Endothelial cell (in vitro differentiated cells): ENCODE measurements around the gene DCXR. TPM values are rescaled to one million over a fixed set of nuclear protein-coding genes. Genes with fewer than 3 reads are reported as not detected.

Source experiments
- DNase-seq: peaks from one replicate; pipeline ENCODE4 v3.0.0; 2021; ENCODE audit warnings: low spot score
- H3K27ac Mint-ChIP-seq: one replicate; pipeline ENCODE4 v1.8.0; 2021; ENCODE audit warnings: mixed read lengths, inconsistent platforms; ENCODE audit not compliant: unreplicated experiment
- H3K27me3 Mint-ChIP-seq: one replicate; pipeline ENCODE4 v1.8.0; 2021; ENCODE audit warnings: mild to moderate bottlenecking, moderate library complexity, mixed read lengths, inconsistent platforms; ENCODE audit not compliant: unreplicated experiment
- H3K36me3 Mint-ChIP-seq: one replicate; pipeline ENCODE4 v1.8.0; 2021; ENCODE audit warnings: mild to moderate bottlenecking, low read depth, mixed read lengths, inconsistent platforms; ENCODE audit not compliant: unreplicated experiment
- H3K4me1 Mint-ChIP-seq: one replicate; pipeline ENCODE4 v1.8.0; 2021; ENCODE audit warnings: mild to moderate bottlenecking, mixed read lengths, inconsistent platforms; ENCODE audit not compliant: unreplicated experiment
- H3K4me3 Mint-ChIP-seq: one replicate; pipeline ENCODE4 v1.8.0; 2021; ENCODE audit warnings: mild to moderate bottlenecking, mixed read lengths, inconsistent platforms; ENCODE audit not compliant: unreplicated experiment
- H3K9me3 Mint-ChIP-seq: one replicate; pipeline ENCODE4 v1.8.0; 2021; ENCODE audit warnings: mixed read lengths, inconsistent platforms; ENCODE audit not compliant: unreplicated experiment
- long read RNA-seq: library from polyadenylated mRNA; unstranded; transcript quantifications from one replicate; pipeline ENCODE4 v2.0.0, GENCODE V29; 2020; ENCODE audit not compliant: unreplicated experiment
- total RNA-seq: library from RNA; stranded (reverse); fragmentation: NEBNext Ultra II Directional; extraction: Animal tissue kit (Norgen Biotek cat#: 25700); gene quantifications from one replicate; pipeline ENCODE4 v1.2.1, GENCODE V29; 2021; ENCODE audit not compliant: unreplicated experiment
- TF ChIP-seq, protein P1 (sequence below): fragments of 200-600 bp; sonication (generic); IDR thresholded peaks from one replicate; pipeline ENCODE4 v1.5.0; 2021; ENCODE audit warnings: antibody characterized with exemption; ENCODE audit not compliant: unreplicated experiment

The DCXR gene
- total RNA-seq: 30.8 TPM
- long read RNA-seq, transcript DCXR-201 (8 exons, 887 nt): major isoform, 21 of 34 reads
- long read RNA-seq, partial matches to known transcripts: 2 of 34 reads
- long read RNA-seq, other reads (novel, unspliced or antisense): 7 of 34 reads

DNA sequence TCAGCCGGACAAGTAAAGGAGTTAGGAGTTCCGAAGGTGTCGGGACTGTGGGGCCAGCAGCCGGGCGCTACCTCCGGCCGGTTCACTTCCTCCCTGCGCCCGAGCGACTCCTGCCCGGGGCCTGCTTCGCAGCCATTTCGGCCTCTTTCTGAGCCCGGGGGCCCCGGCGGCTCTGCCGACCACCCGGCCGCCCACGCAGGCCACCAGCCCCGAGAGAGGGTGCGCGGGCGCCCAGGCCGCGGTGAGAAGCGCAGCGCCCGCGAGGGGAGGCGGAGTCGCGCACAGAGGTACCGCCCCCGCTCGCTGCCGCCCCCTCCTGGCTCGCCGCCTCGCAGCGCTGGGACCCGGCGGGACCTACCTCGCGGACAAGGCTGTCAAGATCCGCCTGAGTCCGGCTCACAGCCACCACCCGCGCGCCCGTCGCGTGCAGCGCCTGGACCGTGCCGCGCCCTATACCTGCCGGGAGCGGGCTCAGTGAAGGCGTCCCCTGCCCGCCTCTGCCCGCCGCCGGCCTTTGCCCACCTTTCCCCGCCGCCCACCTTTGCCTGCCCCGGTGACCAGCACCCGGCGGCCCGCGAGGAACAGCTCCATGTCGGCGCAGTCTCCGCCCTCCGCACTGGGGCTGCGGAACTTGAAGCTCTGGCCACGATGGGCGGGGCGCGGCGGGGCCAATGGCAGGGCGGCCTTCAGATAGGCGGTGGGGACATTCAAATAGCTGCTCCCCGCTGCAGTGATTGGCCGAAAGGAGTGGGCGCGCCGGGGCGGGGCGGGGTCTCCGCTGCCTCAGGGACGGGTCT lies at the start of gene DCXR:
Gene DCXR (minus strand): TSS at position 606 of the 797 bp plus-strand sequence. CDS start 15 bp downstream, at position 591.
- Mint-ChIP-seq H3K36me3 (peaks cover 6% of the 10 kb centered on the region), H3K4me1 (peaks cover 11% of the 10 kb centered on the region), H3K4me3 (peak within 1 kb of the TSS; percentile 89), H3K27me3 (peaks cover 20% of the 10 kb centered on the region), H3K9me3 (no peaks in the 10 kb centered on the region), H3K27ac (no peak within 1 kb of the TSS)
- TF ChIP-seq, protein P1, sequence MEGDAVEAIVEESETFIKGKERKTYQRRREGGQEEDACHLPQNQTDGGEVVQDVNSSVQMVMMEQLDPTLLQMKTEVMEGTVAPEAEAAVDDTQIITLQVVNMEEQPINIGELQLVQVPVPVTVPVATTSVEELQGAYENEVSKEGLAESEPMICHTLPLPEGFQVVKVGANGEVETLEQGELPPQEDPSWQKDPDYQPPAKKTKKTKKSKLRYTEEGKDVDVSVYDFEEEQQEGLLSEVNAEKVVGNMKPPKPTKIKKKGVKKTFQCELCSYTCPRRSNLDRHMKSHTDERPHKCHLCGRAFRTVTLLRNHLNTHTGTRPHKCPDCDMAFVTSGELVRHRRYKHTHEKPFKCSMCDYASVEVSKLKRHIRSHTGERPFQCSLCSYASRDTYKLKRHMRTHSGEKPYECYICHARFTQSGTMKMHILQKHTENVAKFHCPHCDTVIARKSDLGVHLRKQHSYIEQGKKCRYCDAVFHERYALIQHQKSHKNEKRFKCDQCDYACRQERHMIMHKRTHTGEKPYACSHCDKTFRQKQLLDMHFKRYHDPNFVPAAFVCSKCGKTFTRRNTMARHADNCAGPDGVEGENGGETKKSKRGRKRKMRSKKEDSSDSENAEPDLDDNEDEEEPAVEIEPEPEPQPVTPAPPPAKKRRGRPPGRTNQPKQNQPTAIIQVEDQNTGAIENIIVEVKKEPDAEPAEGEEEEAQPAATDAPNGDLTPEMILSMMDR: peak; percentile 75
- peak; percentile 96 for DNase-seq

DNA sequence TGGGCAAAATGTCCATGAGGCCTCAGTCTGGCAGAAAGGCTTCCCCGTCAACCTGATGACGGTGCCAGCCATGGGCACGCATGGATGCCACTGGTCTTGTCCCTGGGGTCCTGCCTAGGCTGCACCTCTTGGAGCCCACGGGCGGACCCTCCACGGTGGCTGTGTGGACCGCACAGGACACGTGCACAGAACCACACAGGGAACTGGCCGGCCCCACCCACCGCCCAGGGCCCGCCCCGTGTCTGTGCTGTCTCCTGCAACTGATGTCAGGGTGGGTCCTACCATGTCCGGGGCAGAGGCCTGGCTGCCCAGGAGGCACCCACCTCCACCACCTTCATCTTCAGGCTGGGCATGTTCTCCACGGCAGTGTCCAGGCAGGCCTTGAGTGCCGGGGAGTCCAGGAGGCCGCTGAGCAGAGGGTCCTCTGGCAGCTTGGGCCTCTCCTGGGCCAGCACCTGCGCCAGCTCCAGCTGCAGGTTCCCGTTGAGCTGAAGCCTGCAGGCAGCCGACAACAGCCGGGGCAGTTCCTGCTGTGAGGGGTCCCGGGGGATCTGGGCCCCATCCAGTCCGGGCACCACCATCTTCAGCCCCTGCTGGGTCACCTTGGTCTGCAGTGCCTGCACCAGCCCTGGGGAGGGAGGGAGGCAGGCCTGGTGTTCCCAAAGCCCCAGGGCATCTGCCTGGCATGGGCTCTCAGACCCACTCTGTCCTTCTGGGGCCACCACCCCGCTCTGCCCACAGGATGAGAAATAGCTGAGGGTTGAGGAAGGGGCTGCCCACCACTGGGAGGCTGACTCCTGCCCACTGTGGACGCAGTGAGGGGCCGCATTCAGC lies 48.7 kb upstream of the DCXR start:
- no peaks in the 10 kb centered on the region for H3K36me3 Mint-ChIP-seq

DNA sequence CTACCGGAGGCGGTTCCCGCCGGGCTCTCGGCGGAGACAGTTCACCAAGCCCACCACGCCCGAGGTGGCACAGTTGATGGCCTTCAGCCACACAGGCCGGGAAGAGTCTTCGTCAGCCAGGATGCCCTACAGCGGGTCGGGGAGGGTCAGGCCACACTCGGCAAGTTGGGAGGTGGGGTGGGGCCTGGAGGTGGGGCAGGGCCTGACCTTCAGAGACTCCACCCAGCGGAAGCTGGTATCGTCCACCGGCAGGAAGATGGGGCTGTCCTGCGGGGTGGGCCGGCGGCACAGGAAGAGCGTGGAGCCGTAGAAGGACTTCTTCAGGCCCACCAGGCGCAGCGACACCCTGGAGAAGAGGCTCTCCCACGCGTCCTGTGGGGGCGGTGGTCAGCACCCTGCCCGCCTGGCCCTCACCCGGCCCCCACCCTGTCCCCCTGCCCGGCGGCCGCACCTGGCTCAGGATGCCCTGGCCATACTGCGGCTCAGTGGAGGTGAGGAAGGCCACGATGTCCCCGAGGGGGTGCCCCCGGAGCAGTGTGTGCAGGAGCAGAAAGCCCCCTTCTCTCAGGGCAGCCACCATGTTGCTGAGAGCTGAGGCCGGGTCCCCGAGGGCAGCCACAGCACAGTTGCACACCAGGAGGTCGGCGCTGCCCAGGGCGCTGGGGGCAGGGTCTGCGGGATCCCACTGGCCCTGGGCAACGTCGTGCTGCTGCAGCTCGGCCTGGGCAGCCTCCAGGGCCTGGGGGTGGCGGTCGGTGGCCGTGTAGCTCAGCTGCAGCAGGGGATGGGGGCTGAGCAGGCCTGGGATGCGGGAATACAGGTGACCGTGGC lies 47.7 kb upstream of the DCXR start:
- Mint-ChIP-seq H3K36me3 (no peaks in the 10 kb centered on the region), H3K27ac (no peak overlapping the region), H3K4me3 (no peak overlapping the region), H3K4me1 (no peaks in the 10 kb centered on the region), H3K27me3 (peaks cover 2% of the 10 kb centered on the region), H3K9me3 (no peaks in the 10 kb centered on the region)
- DNase-seq: no peak
- TF ChIP-seq, protein P1: no peak

More for the DNA sequence above, 48.7 kb upstream of the DCXR start:
- TF ChIP-seq, protein P1: no peak
- no peak overlapping the region for H3K27ac Mint-ChIP-seq
- no peaks in the 10 kb centered on the region for H3K9me3 Mint-ChIP-seq
- no peak for DNase-seq
- H3K4me3 Mint-ChIP-seq: no peak overlapping the region
- H3K4me1 Mint-ChIP-seq: no peaks in the 10 kb centered on the region
- no peaks in the 10 kb centered on the region for H3K27me3 Mint-ChIP-seq

DNA sequence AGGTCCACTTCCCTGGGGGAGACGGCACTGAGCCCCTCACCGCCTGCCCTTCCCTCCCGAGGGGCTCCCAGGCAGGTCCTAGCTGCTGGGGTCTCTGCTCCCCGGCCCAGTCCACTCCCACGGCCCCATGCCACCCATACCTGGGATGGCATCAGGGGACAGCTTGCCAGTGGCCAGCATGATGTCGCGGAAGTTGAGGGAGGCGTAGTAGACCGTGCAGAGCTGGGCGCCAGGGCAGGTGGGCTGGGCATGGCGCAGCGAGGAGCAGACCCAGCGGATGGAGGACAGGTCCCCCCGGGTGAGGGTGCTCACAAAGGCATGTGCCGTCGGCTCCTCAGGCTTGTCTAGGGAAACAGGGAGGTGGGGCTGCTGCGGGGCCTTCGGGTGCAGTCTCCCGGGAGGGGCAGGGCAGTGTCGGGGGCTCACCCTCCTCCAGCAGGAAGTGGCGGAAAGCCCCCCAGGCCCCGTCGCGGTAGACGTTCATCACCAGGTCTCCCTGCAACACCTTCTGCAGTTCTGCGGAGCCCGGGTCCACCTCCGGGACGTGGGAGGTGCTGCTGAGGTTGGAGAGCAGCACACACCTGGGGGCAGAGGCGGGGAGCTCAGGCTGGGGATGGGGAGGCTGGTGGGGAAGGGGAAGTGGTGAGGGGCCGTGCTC lies 47.0 kb upstream of the DCXR start:
- TF ChIP-seq, protein P1: no peak
- H3K36me3 Mint-ChIP-seq: peaks cover 4% of the 10 kb centered on the region

More for the DNA sequence above, 47.0 kb upstream of the DCXR start:
- H3K27me3 Mint-ChIP-seq: peaks cover 2% of the 10 kb centered on the region
- no peak overlapping the region for H3K4me3 Mint-ChIP-seq
- no peaks in the 10 kb centered on the region for H3K4me1 Mint-ChIP-seq
- no peak for DNase-seq
- no peaks in the 10 kb centered on the region for H3K9me3 Mint-ChIP-seq
- H3K27ac Mint-ChIP-seq: no peak overlapping the region
